Measurements from ENCODE around the gene NME9.

NME9 gene

DNA sequence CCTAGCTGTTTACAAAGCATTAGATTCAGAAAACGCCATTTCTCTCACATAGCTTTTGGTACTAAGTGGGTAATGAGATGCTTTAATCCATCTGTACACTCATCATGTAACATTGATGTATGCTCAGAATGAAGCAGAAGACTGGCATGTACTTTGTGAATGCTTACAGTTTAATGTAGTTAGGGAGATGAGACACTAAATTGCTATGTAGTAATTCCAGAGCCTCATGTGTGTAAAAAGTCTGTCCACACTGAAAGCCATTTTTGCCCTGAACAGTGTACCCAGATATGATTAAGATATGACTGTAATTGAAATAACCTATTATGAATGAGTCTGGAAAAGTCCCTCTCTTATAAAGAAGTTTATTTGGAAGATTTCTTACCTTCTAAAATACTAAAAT is 76.0 kb downstream of the NME9 start:
- H3K9ac ChIP-seq (ENCODE audit: low read length): no peak overlapping the region
- no peak overlapping the region for H2AFZ ChIP-seq (ENCODE audit: low read length)
- H3K27ac ChIP-seq (ENCODE audit: low read length): no peak overlapping the region

More for the DNA sequence above, 76.0 kb downstream of the NME9 start:
- no peaks in the 10 kb centered on the region for H3K79me2 ChIP-seq (ENCODE audit: low read length)
- no peaks in the 10 kb centered on the region for H3K36me3 ChIP-seq (replicated peaks; ENCODE audit: insufficient read depth, low read length)
- no peaks in the 10 kb centered on the region for H4K20me1 ChIP-seq (ENCODE audit: insufficient read depth, low read length)
- no peak for TF ChIP-seq EZH2 (optimal IDR thresholded peaks at IDR 0.05; ENCODE audit: low read depth, low read length)
- TF ChIP-seq EZH2phosphoT487 (IDR thresholded peaks at IDR 0.05; ENCODE audit: low read length): no peak
- TF ChIP-seq, protein P1, sequence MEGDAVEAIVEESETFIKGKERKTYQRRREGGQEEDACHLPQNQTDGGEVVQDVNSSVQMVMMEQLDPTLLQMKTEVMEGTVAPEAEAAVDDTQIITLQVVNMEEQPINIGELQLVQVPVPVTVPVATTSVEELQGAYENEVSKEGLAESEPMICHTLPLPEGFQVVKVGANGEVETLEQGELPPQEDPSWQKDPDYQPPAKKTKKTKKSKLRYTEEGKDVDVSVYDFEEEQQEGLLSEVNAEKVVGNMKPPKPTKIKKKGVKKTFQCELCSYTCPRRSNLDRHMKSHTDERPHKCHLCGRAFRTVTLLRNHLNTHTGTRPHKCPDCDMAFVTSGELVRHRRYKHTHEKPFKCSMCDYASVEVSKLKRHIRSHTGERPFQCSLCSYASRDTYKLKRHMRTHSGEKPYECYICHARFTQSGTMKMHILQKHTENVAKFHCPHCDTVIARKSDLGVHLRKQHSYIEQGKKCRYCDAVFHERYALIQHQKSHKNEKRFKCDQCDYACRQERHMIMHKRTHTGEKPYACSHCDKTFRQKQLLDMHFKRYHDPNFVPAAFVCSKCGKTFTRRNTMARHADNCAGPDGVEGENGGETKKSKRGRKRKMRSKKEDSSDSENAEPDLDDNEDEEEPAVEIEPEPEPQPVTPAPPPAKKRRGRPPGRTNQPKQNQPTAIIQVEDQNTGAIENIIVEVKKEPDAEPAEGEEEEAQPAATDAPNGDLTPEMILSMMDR (IDR thresholded peaks at IDR 0.05; ENCODE audit: low read length): no peak
- H3F3A ChIP-seq (ENCODE audit: insufficient read depth, low read length): no peaks in the 10 kb centered on the region
- no peak for DNase-seq
- peaks cover 11% of the 10 kb centered on the region for H3K4me1 ChIP-seq (ENCODE audit: low read length)
- no peak overlapping the region for H3K4me3 ChIP-seq (ENCODE audit: low read length)
- no peaks in the 10 kb centered on the region for H3K9me2 ChIP-seq (replicated peaks; ENCODE audit: insufficient read depth, low read length)
- H3K27me3 ChIP-seq (replicated peaks; ENCODE audit: insufficient read depth, low read length): no peaks in the 10 kb centered on the region
- H3K4me2 ChIP-seq (ENCODE audit: low read depth, low read length): no peak overlapping the region
- no peaks in the 10 kb centered on the region for H3K9me3 ChIP-seq (replicated peaks; ENCODE audit: insufficient read depth, low read length)

Measured in MM.1S (cell line).